ENCODE data around the gene NME7. TPM values are rescaled to one million over a fixed set of nuclear protein-coding genes. Genes with fewer than 3 reads are reported as not detected.

NME7 gene
- total RNA-seq, 1 experiment from 2014 or later = 13.2 TPM

DNA sequence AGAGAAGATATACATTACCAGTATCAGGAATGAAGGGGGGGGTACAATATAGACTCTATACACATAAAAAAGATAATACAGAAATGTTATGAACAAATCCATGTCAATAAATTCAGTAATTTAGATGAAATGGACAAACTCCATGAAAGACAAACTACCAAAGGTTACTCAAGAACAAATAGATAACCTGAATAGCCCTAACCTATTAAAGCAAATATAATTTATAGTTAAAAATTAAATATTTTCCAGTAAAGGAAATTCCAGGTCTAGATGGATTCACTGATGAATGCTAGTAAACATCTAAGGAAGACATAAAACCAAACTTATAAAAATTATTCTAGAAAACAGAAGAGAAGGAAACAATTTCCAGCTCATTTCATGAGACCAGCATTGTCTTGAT lies 13.6 kb upstream of the NME7 start:
- Histone ChIP-seq H2BK12ac (ENCODE audit: insufficient read length, low read depth, low read length) (no peak overlapping the region), H2BK15ac (ENCODE audit: low read depth, low read length) (no peak overlapping the region), H3K9me3 (ENCODE audit: control insufficient read depth, low read depth, low read length) (no peaks in the 10 kb centered on the region), H3K9ac (ENCODE audit: extremely low read depth, insufficient read length, low read length) (no peak overlapping the region), H3K18ac (ENCODE audit: insufficient read length, low read depth, low read length) (no peak overlapping the region), H2BK120ac (ENCODE audit: low read depth, low read length, poor library complexity, severe bottlenecking) (no peak overlapping the region), H3K4ac (ENCODE audit: low read depth, low read length) (no peak overlapping the region), H3K79me1 (ENCODE audit: insufficient read depth, low read depth, low read length, poor library complexity, severe bottlenecking) (no peaks in the 10 kb centered on the region), H2BK20ac (ENCODE audit: low read depth, low read length, poor library complexity, severe bottlenecking) (no peak overlapping the region), H3K27me3 (ENCODE audit: insufficient read depth, low read length) (no peaks in the 10 kb centered on the region), H3K23me2 (ENCODE audit: insufficient read length, low read depth, low read length, poor library complexity, severe bottlenecking) (no peaks in the 10 kb centered on the region), H2BK5ac (ENCODE audit: insufficient read length, low read length) (no peak overlapping the region), H3K79me2 (ENCODE audit: insufficient read depth, low read length) (no peaks in the 10 kb centered on the region), H4K5ac (ENCODE audit: insufficient read length, low read depth, low read length) (no peak overlapping the region), H3K23ac (ENCODE audit: insufficient read length, low read depth, low read length) (no peak overlapping the region), H3T11ph (ENCODE audit: low read length) (no peak overlapping the region), H3K27ac (ENCODE audit: insufficient read length, low read depth, low read length) (no peak overlapping the region), H4K8ac (replicated peaks; ENCODE audit: insufficient read length, low read depth, low read length) (no peak overlapping the region), H3K56ac (ENCODE audit: insufficient read length, low read depth, low read length) (no peak overlapping the region), H4K91ac (ENCODE audit: insufficient read length, low read depth, low read length) (no peak overlapping the region), H3K4me2 (ENCODE audit: insufficient read depth, insufficient read length, low read length) (no peak overlapping the region), H2AFZ (ENCODE audit: low read length) (no peak overlapping the region), H4K20me1 (ENCODE audit: control insufficient read depth, insufficient read depth, insufficient read length) (no peaks in the 10 kb centered on the region), H3K4me1 (ENCODE audit: insufficient read depth, low read length) (no peaks in the 10 kb centered on the region), H3K14ac (ENCODE audit: insufficient read depth, low read length) (no peak overlapping the region), H2AK5ac (ENCODE audit: insufficient read length, low read length) (no peak overlapping the region)
- TF ChIP-seq, protein P1, sequence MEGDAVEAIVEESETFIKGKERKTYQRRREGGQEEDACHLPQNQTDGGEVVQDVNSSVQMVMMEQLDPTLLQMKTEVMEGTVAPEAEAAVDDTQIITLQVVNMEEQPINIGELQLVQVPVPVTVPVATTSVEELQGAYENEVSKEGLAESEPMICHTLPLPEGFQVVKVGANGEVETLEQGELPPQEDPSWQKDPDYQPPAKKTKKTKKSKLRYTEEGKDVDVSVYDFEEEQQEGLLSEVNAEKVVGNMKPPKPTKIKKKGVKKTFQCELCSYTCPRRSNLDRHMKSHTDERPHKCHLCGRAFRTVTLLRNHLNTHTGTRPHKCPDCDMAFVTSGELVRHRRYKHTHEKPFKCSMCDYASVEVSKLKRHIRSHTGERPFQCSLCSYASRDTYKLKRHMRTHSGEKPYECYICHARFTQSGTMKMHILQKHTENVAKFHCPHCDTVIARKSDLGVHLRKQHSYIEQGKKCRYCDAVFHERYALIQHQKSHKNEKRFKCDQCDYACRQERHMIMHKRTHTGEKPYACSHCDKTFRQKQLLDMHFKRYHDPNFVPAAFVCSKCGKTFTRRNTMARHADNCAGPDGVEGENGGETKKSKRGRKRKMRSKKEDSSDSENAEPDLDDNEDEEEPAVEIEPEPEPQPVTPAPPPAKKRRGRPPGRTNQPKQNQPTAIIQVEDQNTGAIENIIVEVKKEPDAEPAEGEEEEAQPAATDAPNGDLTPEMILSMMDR (conservative IDR thresholded peaks at IDR 0.05) = no peak
- Mint-ChIP-seq H3K4me3 (no peak overlapping the region), H3K36me3 (ENCODE audit: insufficient read depth in 1 of 3, low read depth in 3 of 3) (peaks cover 0 to 32% (median 14%) of the 10 kb centered on the region in 3 experiments; a peak in 5 of 7 replicates), H3K4me1 (no peaks in the 10 kb centered on the region), H3K27me3 (ENCODE audit: low read depth) (no peaks in the 10 kb centered on the region), H3K9me3 (no peaks in the 10 kb centered on the region), H3K27ac (no peak overlapping the region)
- no peak for DNase-seq

Data from H9 (cell line).